ENCODE results near the gene ZC3HAV1.
"Not testable (repeated sequence)": the region's sequence is repeated elsewhere in the genome, so short reads cannot be mapped to it uniquely, and the experiment has no call there.

Gene ZC3HAV1

GRCh38 chr7:139049111-139049510 lies 60.4 kb downstream of the ZC3HAV1 start:
- no peak for DNase-seq (ENCODE audit: low read depth)

GRCh38 chr7:139047970-139048369 lies 61.5 kb downstream of the ZC3HAV1 start:
- no peak for DNase-seq (ENCODE audit: low read depth)

GRCh38 chr7:139046143-139046542 lies 63.4 kb downstream of the ZC3HAV1 start:
- DNase-seq (ENCODE audit: low read depth), result no peak

GRCh38 chr7:139044813-139045794 lies 64.4 kb downstream of the ZC3HAV1 start:
- DNase-seq (ENCODE audit: low read depth), result no peak

- DNase-seq (ENCODE audit: low read depth), result peak; percentile 68
These were observed 65.4 kb downstream of the ZC3HAV1 start for GRCh38 chr7:139043823-139044812.

- DNase-seq (ENCODE audit: low read depth), result no peak
These were observed 68.0 kb downstream of the ZC3HAV1 start for GRCh38 chr7:139041378-139042085.

- DNase-seq (ENCODE audit: low read depth), result no peak
These were observed 70.8 kb downstream of the ZC3HAV1 start for GRCh38 chr7:139038691-139039090.

- no peak for DNase-seq (ENCODE audit: low read depth)
These were observed 72.6 kb downstream of the ZC3HAV1 start for GRCh38 chr7:139036901-139037300.

GRCh38 chr7:139035586-139036353 lies 73.8 kb downstream of the ZC3HAV1 start, which contains the start of gene ZC3HAV1L:
Gene ZC3HAV1L, minus strand, starts transcription at chr7:139036042. Its CDS starts 25 bp downstream, at chr7:139036017.
- DNase-seq (ENCODE audit: low read depth), result peak; percentile 72

- peak; percentile 47 for DNase-seq (ENCODE audit: low read depth)
These were observed 74.5 kb downstream of the ZC3HAV1 start for GRCh38 chr7:139034855-139035585.

- no peak for DNase-seq (ENCODE audit: low read depth)
These were observed 75.2 kb downstream of the ZC3HAV1 start for GRCh38 chr7:139034336-139034735.

- no peak for DNase-seq (ENCODE audit: low read depth)
These were observed 76.0 kb downstream of the ZC3HAV1 start for GRCh38 chr7:139033346-139034114.

GRCh38 chr7:139032473-139032872 lies 77.0 kb downstream of the ZC3HAV1 start:
- no peak for DNase-seq (ENCODE audit: low read depth)

GRCh38 chr7:139029353-139029752 lies 80.2 kb downstream of the ZC3HAV1 start:
- DNase-seq (ENCODE audit: low read depth), result no peak

- no peak for DNase-seq (ENCODE audit: low read depth)
These were observed 83.0 kb downstream of the ZC3HAV1 start for GRCh38 chr7:139026551-139026950.

GRCh38 chr7:139025861-139026260 lies 83.7 kb downstream of the ZC3HAV1 start:
- not testable (repeated sequence) for DNase-seq (ENCODE audit: low read depth)

- DNase-seq (ENCODE audit: low read depth), result peak; percentile 18
These were observed 86.4 kb downstream of the ZC3HAV1 start for GRCh38 chr7:139023076-139023475.

- no peak for DNase-seq (ENCODE audit: low read depth)
These were observed 87.2 kb downstream of the ZC3HAV1 start for GRCh38 chr7:139022286-139022685.

GRCh38 chr7:139018910-139019309 lies 90.6 kb downstream of the ZC3HAV1 start:
- DNase-seq (ENCODE audit: low read depth), result no peak
